Pancreas (tissue), 10 donors: ENCODE measurements around the gene SLC27A2. TPM values are rescaled to one million over a fixed set of nuclear protein-coding genes. Genes with fewer than 3 reads are reported as not detected.
"Not testable (repeated sequence)": the region's sequence is repeated elsewhere in the genome, so short reads cannot be mapped to it uniquely, and the experiment has no call there.

Source experiments
- ATAC-seq, 4 donors: fragments of 200-7000 bp; cut with Tn5 transposase; one replicate each; pipeline versions ENCODE4 v1.8.0 to v1.9.1; 2020; ENCODE audit warnings: mild to moderate bottlenecking in 4 of 4, moderate library complexity in 4 of 4
- DNase-seq, 6 donors: peaks; one replicate each; pipeline ENCODE4 v3.0.0-alpha.2; 2020
- FAIRE-seq: peaks from 2 replicates; lab custom pipeline; 2012; peaks lifted over from hg19 to GRCh38; lab: Jason Lieb, UNC
- H3K27ac ChIP-seq, 4 donors: fragments of 200-600 bp; sonication (generic); 1 replicate in 3 of 4; 2 replicates in 1 of 4; pipeline versions ENCODE4 v1.5.0 to v1.8.0; 2020
- H3K27me3 ChIP-seq, 4 donors: fragments of 200-600 bp; one replicate each; pipeline ENCODE4 v1.8.0; 2021
- H3K36me3 ChIP-seq, 3 donors: fragments of 200-600 bp; sonication (generic) in 1 of 3; one replicate each; pipeline versions ENCODE4 v1.5.0 to v1.8.0; 2020 to 2021
- H3K4me1 ChIP-seq, 3 donors: fragments of 200-600 bp; one replicate each; pipeline ENCODE4 v1.8.0; 2021
- H3K4me3 ChIP-seq, 4 donors: fragments of 200-600 bp; sonication (generic) in 2 of 4; one replicate each; pipeline versions ENCODE4 v1.5.0 to v1.8.0; 2020 to 2021
- H3K9me3 ChIP-seq, 4 donors: fragments of 200-600 bp; one replicate each; pipeline ENCODE4 v1.8.0; 2021
- WGBS, 2 donors: extraction: QIAGEN DNeasy Blood & Tissue Kit; methylation state at CpG; one replicate each; pipeline ENCODE4 v1.1.7; 2013; 5-methylcytosine and 5-hydroxymethylcytosine counted together
- intact Hi-C, 3 donors: fragments of 100-400 bp; cut with DNase I; formaldehyde crosslinking; loops; one replicate each; pipeline versions ENCODE4 v1.11.1 to v1.14.2; 2022
- polyA plus RNA-seq, 2 donors: library from polyadenylated mRNA; stranded (reverse); fragments of 200-250 nt; gene quantifications; one replicate each; pipeline ENCODE4 v1.2.3, GENCODE V29; 2013
- total RNA-seq, 6 donors: library from RNA; stranded (reverse); fragmentation: NEBNext Ultra II Directional in 4 of 6; extraction: Animal tissue kit (Norgen Biotek cat#: 25700) in 4 of 6; gene quantifications; one replicate each; pipeline versions ENCODE4 v1.2.1 to v1.2.4, GENCODE V29; 2021 to 2023
- TF ChIP-seq, protein P1 (sequence below), 4 donors: fragments of 200-600 bp; sonication (generic) in 3 of 4; IDR thresholded peaks; one replicate each; pipeline versions ENCODE4 v1.5.0 to v1.8.0; 2021; ENCODE audit warnings: antibody characterized with exemption in 4 of 4
- donor health status: healthy with polysubstance abuse.
- donor health status: DM: no; HTN: no; CAD: no; lungs with moderate emphysema.
- donor health status: DM: no; HTN: no; CAD: no.
- donor health status: control.
- donor health status: control.
- donor health status: Bipolar disorder and iron deficiency.
- donor health status: DM: yes; HTN: yes; CAD: no.
- donor health status: DM: no; HTN: no; CAD: no.
- donor health status: DM: no; HTN: no; CAD: no.
- donor health status: DM: yes; HTN: yes; CAD: no.

SLC27A2 gene
- total RNA-seq: 1 to 10 TPM; 3.1 to 6.1 (median 3.6) TPM
- 1 to 10 TPM; 1.5 to 2.3 TPM for polyA plus RNA-seq

DNA sequence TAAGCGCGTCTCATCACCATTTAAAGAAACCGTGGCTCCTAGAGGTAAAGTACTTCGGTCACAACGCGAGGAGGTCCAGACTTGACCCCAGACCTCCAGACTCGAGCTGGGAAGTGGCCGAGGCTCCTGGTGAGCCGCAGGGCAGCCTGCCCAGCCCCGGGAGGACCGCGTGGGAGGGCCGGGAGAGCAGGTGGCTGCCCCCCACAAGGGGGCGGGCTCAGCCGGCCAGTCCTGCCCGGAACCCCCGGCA lies at the start of gene SLC27A2:
SLC27A2 (plus strand) TSS at position 228 of the 250 bp plus-strand sequence. CDS start 232 bp downstream, outside the sequence.
- DNase-seq: peak in 4 of 6 donors; percentile 53 to 72 (median 66)
- 2 to 3% methylated on average over 12 to 17 of the region's 17 CpGs for WGBS, 2 donors
- TF ChIP-seq, protein P1, sequence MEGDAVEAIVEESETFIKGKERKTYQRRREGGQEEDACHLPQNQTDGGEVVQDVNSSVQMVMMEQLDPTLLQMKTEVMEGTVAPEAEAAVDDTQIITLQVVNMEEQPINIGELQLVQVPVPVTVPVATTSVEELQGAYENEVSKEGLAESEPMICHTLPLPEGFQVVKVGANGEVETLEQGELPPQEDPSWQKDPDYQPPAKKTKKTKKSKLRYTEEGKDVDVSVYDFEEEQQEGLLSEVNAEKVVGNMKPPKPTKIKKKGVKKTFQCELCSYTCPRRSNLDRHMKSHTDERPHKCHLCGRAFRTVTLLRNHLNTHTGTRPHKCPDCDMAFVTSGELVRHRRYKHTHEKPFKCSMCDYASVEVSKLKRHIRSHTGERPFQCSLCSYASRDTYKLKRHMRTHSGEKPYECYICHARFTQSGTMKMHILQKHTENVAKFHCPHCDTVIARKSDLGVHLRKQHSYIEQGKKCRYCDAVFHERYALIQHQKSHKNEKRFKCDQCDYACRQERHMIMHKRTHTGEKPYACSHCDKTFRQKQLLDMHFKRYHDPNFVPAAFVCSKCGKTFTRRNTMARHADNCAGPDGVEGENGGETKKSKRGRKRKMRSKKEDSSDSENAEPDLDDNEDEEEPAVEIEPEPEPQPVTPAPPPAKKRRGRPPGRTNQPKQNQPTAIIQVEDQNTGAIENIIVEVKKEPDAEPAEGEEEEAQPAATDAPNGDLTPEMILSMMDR (IDR thresholded peaks at IDR 0.05): peak in 2 of 4 donors; percentile 15 to 25

DNA sequence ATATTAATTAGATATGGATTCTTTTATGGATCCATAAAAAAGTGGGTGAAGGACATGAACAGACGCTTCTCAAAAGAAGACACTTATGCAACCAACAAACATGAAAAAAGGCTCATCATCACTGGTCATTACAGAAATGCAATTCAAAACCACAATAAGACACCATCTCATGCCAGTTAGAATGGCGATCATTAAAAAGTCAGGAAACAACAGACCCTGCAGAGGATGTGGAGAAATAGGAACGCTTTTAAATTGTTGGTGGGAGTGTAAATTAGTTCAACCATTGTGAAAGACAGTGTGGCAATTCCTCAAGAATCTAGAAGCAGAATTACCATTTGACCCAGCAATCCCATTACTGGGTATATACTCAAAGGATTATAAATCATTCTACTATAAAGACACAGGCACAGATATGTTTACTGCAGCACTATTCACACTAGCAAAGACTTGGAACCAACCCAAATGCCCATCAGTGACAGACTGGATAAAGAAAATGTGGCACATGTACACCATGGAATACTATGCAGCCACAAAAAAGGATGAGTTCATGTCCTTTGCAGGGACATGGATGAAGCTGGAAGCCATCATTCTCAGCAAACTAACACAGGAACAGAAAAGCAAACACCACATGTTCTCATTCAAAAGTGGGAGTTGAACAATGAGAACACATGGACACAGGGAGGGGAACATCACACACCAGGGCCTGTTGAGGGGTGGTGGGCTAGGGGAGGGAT lies 49.6 kb upstream of the SLC27A2 start:
- FAIRE-seq, H3K4me3 ChIP-seq, intact Hi-C loops, H3K9me3 ChIP-seq, ATAC-seq, H3K27ac ChIP-seq, H3K36me3 ChIP-seq, H3K4me1 ChIP-seq, DNase-seq, H3K27me3 ChIP-seq: not testable (repeated sequence)
- WGBS, 2 donors: 76 to 87% methylated on average over 3 of the region's 3 CpGs

More for the DNA sequence above, at the start of gene SLC27A2:
- no peak within 1 kb of the TSS for H3K27ac ChIP-seq
- H3K4me1 ChIP-seq: no peaks in the 10 kb centered on the region
- ATAC-seq (peak; percentile 91 to 95 (median 94)), FAIRE-seq (no peak)
- no peaks in the 10 kb centered on the region for H3K36me3 ChIP-seq
- H3K27me3 ChIP-seq: peaks cover 0 to 7% (median 0%) of the 10 kb centered on the region in 4 donors
- intact Hi-C loops: no loop called here
- H3K4me3 ChIP-seq: peak within 1 kb of the TSS; percentile 45 to 72 (median 58)
- H3K9me3 ChIP-seq: no peaks in the 10 kb centered on the region

DNA sequence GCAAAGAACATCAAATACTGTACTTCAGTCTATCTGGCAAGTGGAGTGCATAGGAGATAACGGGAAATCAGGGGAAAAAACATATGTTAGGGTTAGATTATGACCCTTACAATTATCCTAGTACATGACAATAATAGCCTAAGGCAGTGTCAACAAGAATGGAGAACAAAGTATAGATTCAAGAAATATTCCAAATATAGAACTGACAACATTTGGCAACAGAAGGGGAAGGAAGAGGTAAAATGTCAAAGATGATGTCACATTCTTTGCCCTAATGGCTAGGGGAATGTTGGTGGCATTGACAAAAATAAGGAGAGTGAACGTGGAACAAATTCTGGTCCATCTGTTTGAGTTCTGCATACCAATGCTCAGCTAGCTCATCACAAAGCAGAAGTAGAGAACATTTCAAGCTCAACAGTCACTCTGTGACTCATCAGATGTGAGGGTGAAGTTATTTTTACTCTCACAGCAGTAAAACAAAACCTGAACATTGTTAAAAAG lies 47.4 kb upstream of the SLC27A2 start:
- FAIRE-seq: no peak

DNA sequence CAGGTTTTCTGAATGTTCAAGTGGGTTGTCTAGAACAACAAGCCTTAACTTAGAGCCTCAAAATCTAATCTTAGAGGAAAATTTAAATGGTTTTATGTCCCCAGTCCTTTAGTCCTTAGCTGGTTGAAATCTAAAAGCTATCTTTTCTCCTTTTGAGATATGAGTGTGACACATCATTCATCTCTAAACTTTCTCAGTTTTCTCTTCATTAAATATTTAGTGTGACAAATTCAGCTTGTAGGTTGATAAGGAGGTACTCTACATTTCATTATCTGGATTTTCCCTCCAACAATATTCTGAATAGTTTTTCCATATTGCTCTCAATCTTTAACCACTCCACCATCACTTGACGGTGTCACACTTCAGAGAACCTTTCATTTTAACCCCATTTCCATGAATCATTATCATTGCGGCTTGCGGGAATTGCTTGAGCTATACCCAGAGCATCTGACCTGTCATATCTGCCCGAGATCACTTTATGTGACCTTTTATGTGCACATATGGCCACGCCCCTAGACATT lies 46.9 kb upstream of the SLC27A2 start:
- DNase-seq (no peak), ATAC-seq (no peak), FAIRE-seq (no peak)
- TF ChIP-seq, protein P1 (IDR thresholded peaks at IDR 0.05): no peak
- H3K36me3 ChIP-seq: no peaks in the 10 kb centered on the region
- H3K4me1 ChIP-seq: no peaks in the 10 kb centered on the region
- 58 to 65% methylated on average over 5 of the region's 5 CpGs for WGBS, 2 donors
- H3K9me3 ChIP-seq: no peaks in the 10 kb centered on the region
- no peak overlapping the region for H3K4me3 ChIP-seq
- intact Hi-C loops: no loop called here
- no peak overlapping the region for H3K27ac ChIP-seq
- H3K27me3 ChIP-seq: no peaks in the 10 kb centered on the region

More for the DNA sequence above, 47.4 kb upstream of the SLC27A2 start:
- Histone ChIP-seq H3K27me3 (no peaks in the 10 kb centered on the region), H3K9me3 (no peaks in the 10 kb centered on the region), H3K36me3 (no peaks in the 10 kb centered on the region), H3K4me3 (no peak overlapping the region), H3K27ac (no peak overlapping the region), H3K4me1 (no peaks in the 10 kb centered on the region)
- TF ChIP-seq, protein P1 (IDR thresholded peaks at IDR 0.05): no peak
- intact Hi-C loops: no loop called here
- no peak for DNase-seq
- WGBS, 2 donors: 16 to 33% methylated on average over 2 of the region's 2 CpGs
- ATAC-seq: peak in 2 of 4 donors; percentile 51 to 74

DNA sequence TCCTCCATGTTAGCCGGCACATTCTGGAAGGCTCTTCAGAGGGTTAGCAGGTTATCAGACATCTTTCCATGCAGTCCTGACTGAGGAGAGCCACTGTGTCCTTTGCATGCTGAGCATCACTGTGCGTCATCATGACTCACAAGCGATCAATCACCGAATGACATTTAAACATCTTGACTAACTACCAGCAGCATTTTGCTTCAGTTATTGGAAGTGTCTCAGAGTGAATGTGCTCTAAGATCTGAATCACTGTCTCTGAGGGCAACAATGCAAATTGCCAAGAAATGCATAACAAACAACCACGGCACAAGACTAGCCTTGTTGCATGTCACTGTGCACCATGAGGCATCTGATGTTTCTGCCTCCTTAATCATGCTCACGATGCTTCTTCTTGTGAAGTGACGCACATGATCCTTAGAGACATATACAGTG lies 44.6 kb upstream of the SLC27A2 start:
- no peak overlapping the region for H3K4me3 ChIP-seq
- no peak for ATAC-seq
- no peaks in the 10 kb centered on the region for H3K27me3 ChIP-seq
- TF ChIP-seq, protein P1 (IDR thresholded peaks at IDR 0.05): no peak
- intact Hi-C loops: no loop called here
- no peak for FAIRE-seq
- 83 to 85% methylated on average over 7 of the region's 7 CpGs for WGBS, 2 donors
- H3K27ac ChIP-seq: no peak overlapping the region
- H3K36me3 ChIP-seq: no peaks in the 10 kb centered on the region
- H3K4me1 ChIP-seq: no peaks in the 10 kb centered on the region
- no peak for DNase-seq
- no peaks in the 10 kb centered on the region for H3K9me3 ChIP-seq
